DOHH2 (cell line): ENCODE measurements around the gene RUNX1.

Source experiments
- H3F3A ChIP-seq: fragments of 200-600 bp; sonication (generic), shearing (Covaris generic); 2 replicates; pipeline ENCODE4 v1.6.0; 2016; ENCODE audit warnings: antibody characterized with exemption, mild to moderate bottlenecking; ENCODE audit not compliant: control insufficient read depth, insufficient read depth
- H3K27ac ChIP-seq: fragments of 200-600 bp; sonication (generic); 2 replicates; pipeline ENCODE4 v1.5.1; 2014; ENCODE audit warnings: low read depth, mild to moderate bottlenecking, low read length, moderate library complexity
- H3K27me3 ChIP-seq: fragments of 200-600 bp; sonication (generic); 2 replicates; pipeline ENCODE4 v1.6.1; 2014; ENCODE audit warnings: mild to moderate bottlenecking, low read length, mixed read lengths; ENCODE audit not compliant: control insufficient read depth
- H3K36me3 ChIP-seq: fragments of 200-600 bp; sonication (generic); 2 replicates; pipeline ENCODE4 v1.6.1; 2014; ENCODE audit warnings: mild to moderate bottlenecking, low read length, moderate library complexity, mixed read lengths; ENCODE audit not compliant: control insufficient read depth
- H3K4me1 ChIP-seq: fragments of 200-600 bp; sonication (generic); 2 replicates; pipeline ENCODE4 v1.6.1; 2014; ENCODE audit warnings: mild to moderate bottlenecking, low read length, mixed read lengths; ENCODE audit not compliant: control insufficient read depth
- H3K4me2 ChIP-seq: fragments of 200-600 bp; sonication (generic); 2 replicates; pipeline ENCODE4 v1.6.0; 2014; ENCODE audit warnings: mild to moderate bottlenecking, low read length, moderate library complexity
- H3K4me3 ChIP-seq: fragments of 200-600 bp; sonication (generic); 2 replicates; pipeline ENCODE4 v1.5.1; 2014; ENCODE audit warnings: mild to moderate bottlenecking, low read length, mixed read lengths
- H3K79me2 ChIP-seq: fragments of 200-600 bp; sonication (generic); 2 replicates; pipeline ENCODE4 v1.6.1; 2014; ENCODE audit warnings: mild to moderate bottlenecking, low read length, mixed read lengths; ENCODE audit not compliant: control insufficient read depth
- H3K9me2 ChIP-seq: fragments of 200-600 bp; sonication (generic); replicated peaks from 2 replicates; pipeline ENCODE4 v1.6.1; 2014; ENCODE audit warnings: mild to moderate bottlenecking, low read length, mixed read lengths; ENCODE audit not compliant: control insufficient read depth
- H3K9me3 ChIP-seq: fragments of 200-600 bp; sonication (generic); 2 replicates; pipeline ENCODE4 v1.6.1; 2014; ENCODE audit warnings: antibody characterized with exemption, low read length, mixed read lengths; ENCODE audit not compliant: control insufficient read depth, insufficient read depth
- H4K20me1 ChIP-seq: fragments of 200-600 bp; sonication (generic); 2 replicates; pipeline ENCODE4 v1.6.0; 2014; ENCODE audit warnings: low read depth, mild to moderate bottlenecking, antibody characterized with exemption, low read length, moderate library complexity; ENCODE audit not compliant: control insufficient read depth, insufficient read depth
- EZH2phosphoT487 ChIP-seq: fragments of 200-600 bp; sonication (generic); IDR thresholded peaks from 2 replicates; pipeline ENCODE4 v1.6.1; 2017; ENCODE audit warnings: borderline replicate concordance, mild to moderate bottlenecking, antibody characterized with exemption, low read length, moderate library complexity, mixed read lengths
- TF ChIP-seq, protein P1 (sequence below): fragments of 200-600 bp; sonication (generic); IDR thresholded peaks from one replicate; pipeline ENCODE4 v1.5.1; 2014; ENCODE audit warnings: antibody characterized with exemption, mild to moderate bottlenecking, low read depth, low read length; ENCODE audit not compliant: poor library complexity, severe bottlenecking

The RUNX1 gene

GRCh38 chr21:34744801-34745200 lies 304.3 kb downstream of the RUNX1 start:
- TF ChIP-seq EZH2phosphoT487 = no peak
- TF ChIP-seq, protein P1, sequence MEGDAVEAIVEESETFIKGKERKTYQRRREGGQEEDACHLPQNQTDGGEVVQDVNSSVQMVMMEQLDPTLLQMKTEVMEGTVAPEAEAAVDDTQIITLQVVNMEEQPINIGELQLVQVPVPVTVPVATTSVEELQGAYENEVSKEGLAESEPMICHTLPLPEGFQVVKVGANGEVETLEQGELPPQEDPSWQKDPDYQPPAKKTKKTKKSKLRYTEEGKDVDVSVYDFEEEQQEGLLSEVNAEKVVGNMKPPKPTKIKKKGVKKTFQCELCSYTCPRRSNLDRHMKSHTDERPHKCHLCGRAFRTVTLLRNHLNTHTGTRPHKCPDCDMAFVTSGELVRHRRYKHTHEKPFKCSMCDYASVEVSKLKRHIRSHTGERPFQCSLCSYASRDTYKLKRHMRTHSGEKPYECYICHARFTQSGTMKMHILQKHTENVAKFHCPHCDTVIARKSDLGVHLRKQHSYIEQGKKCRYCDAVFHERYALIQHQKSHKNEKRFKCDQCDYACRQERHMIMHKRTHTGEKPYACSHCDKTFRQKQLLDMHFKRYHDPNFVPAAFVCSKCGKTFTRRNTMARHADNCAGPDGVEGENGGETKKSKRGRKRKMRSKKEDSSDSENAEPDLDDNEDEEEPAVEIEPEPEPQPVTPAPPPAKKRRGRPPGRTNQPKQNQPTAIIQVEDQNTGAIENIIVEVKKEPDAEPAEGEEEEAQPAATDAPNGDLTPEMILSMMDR = no peak
- Histone ChIP-seq H3K27ac (no peak overlapping the region), H3K36me3 (no peaks in the 10 kb centered on the region), H3K9me2 (no peaks in the 10 kb centered on the region), H3K4me2 (no peak overlapping the region), H3K4me1 (peaks cover 11% of the 10 kb centered on the region), H3K4me3 (no peak overlapping the region), H4K20me1 (no peaks in the 10 kb centered on the region), H3K79me2 (no peaks in the 10 kb centered on the region), H3K27me3 (peaks cover 12% of the 10 kb centered on the region; the same call in 1 of the 2 replicates), H3F3A (no peaks in the 10 kb centered on the region), H3K9me3 (no peaks in the 10 kb centered on the region)

GRCh38 chr21:34743831-34744230 lies 305.3 kb downstream of the RUNX1 start:
- H3K4me1 ChIP-seq = peaks cover 11% of the 10 kb centered on the region
- no peaks in the 10 kb centered on the region for H3F3A ChIP-seq
- H3K36me3 ChIP-seq = no peaks in the 10 kb centered on the region
- no peak overlapping the region for H3K4me2 ChIP-seq
- H3K4me3 ChIP-seq = no peak overlapping the region
- H4K20me1 ChIP-seq = no peaks in the 10 kb centered on the region
- no peak for TF ChIP-seq EZH2phosphoT487
- H3K9me3 ChIP-seq = no peaks in the 10 kb centered on the region
- H3K9me2 ChIP-seq = no peaks in the 10 kb centered on the region
- peaks cover 12% of the 10 kb centered on the region; the same call in 1 of the 2 replicates for H3K27me3 ChIP-seq
- H3K79me2 ChIP-seq = no peaks in the 10 kb centered on the region
- H3K27ac ChIP-seq = no peak overlapping the region

GRCh38 chr21:34743285-34743684 lies 305.8 kb downstream of the RUNX1 start:
- Histone ChIP-seq H3K4me2 (no peak overlapping the region), H3K27me3 (peaks cover 12% of the 10 kb centered on the region; the same call in 1 of the 2 replicates), H3K27ac (no peak overlapping the region), H4K20me1 (no peaks in the 10 kb centered on the region), H3K9me2 (no peaks in the 10 kb centered on the region), H3F3A (no peaks in the 10 kb centered on the region), H3K79me2 (no peaks in the 10 kb centered on the region), H3K36me3 (no peaks in the 10 kb centered on the region), H3K9me3 (no peaks in the 10 kb centered on the region), H3K4me1 (peaks cover 11% of the 10 kb centered on the region), H3K4me3 (no peak overlapping the region)
- no peak for TF ChIP-seq EZH2phosphoT487
- TF ChIP-seq, protein P1 = no peak

DNA sequence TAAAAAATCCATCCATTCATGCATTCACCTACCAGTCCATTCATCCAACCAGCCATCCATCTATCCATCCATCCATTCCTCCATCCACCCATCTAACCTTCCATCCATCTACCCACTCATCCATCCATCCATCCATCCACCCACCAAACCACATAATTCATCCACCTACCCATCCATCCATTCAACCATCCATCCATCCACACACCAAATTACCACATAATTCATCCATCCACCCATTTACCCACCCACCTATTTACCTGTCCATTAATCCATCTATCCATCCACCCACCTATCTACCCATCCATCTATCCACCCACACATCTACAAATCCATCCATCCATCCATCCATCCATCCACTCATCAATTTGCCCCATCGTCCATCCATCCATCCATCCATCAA lies 308.9 kb downstream of the RUNX1 start:
- H3K27ac ChIP-seq = no peak overlapping the region
- H3K4me1 ChIP-seq = no peaks in the 10 kb centered on the region
- peaks cover 27% of the 10 kb centered on the region for H3K27me3 ChIP-seq
- TF ChIP-seq EZH2phosphoT487 = no peak
- TF ChIP-seq, protein P1 = no peak
- no peak overlapping the region for H3K4me2 ChIP-seq
- no peaks in the 10 kb centered on the region for H3K9me2 ChIP-seq
- H4K20me1 ChIP-seq = no peaks in the 10 kb centered on the region
- no peaks in the 10 kb centered on the region for H3K79me2 ChIP-seq
- H3F3A ChIP-seq = no peaks in the 10 kb centered on the region
- H3K4me3 ChIP-seq = no peak overlapping the region
- H3K9me3 ChIP-seq = no peaks in the 10 kb centered on the region
- no peaks in the 10 kb centered on the region for H3K36me3 ChIP-seq
